Heart left ventricle (tissue), 16 donors: ENCODE measurements around the gene C15orf39. TPM values are rescaled to one million over a fixed set of nuclear protein-coding genes. Genes with fewer than 3 reads are reported as not detected.
"Not testable (repeated sequence)": the region's sequence is repeated elsewhere in the genome, so short reads cannot be mapped to it uniquely, and the experiment has no call there.

Experiments used
- ATAC-seq, 4 donors: fragments of 200-7000 bp; cut with Tn5 transposase; one replicate each; pipeline ENCODE4 v1.9.1; 2020 to 2022; ENCODE audit warnings: moderate library complexity in 4 of 4, mild to moderate bottlenecking in 3 of 4, moderate number of reproducible peaks in 1 of 4
- DNase-seq, 5 donors: peaks; one replicate each; pipeline ENCODE4 v3.0.0-alpha.2; 2020
- H3K27ac ChIP-seq, 12 donors: fragments of 200-600 bp; sonication (generic) in 4 of 12; one replicate each; pipeline versions ENCODE4 v1.5.0 to v1.8.0; 2016 to 2022; ENCODE audit warnings: mild to moderate bottlenecking in 2 of 12
- H3K27me3 ChIP-seq, 9 donors: fragments of 200-600 bp; sonication (generic) in 2 of 9; one replicate each; pipeline versions ENCODE4 v1.5.1 to v1.8.0; 2016 to 2022; ENCODE audit warnings: mild to moderate bottlenecking in 3 of 9
- H3K36me3 ChIP-seq, 9 donors: fragments of 200-600 bp; sonication (generic) in 2 of 9; one replicate each; pipeline versions ENCODE4 v1.5.0 to v1.8.0; 2018 to 2022; ENCODE audit warnings: mild to moderate bottlenecking in 2 of 9
- H3K4me1 ChIP-seq, 12 donors: fragments of 200-600 bp; sonication (generic) in 4 of 12; one replicate each; pipeline versions ENCODE4 v1.5.0 to v1.8.0; 2016 to 2022; ENCODE audit warnings: mild to moderate bottlenecking in 3 of 12
- H3K4me3 ChIP-seq, 12 donors: fragments of 200-600 bp; sonication (generic) in 4 of 12; one replicate each; pipeline versions ENCODE4 v1.5.0 to v1.8.0; 2017 to 2022; ENCODE audit warnings: mild to moderate bottlenecking in 9 of 12, moderate library complexity in 4 of 12
- H3K9me3 ChIP-seq, 12 donors: fragments of 200-600 bp; sonication (generic) in 4 of 12; one replicate each; pipeline versions ENCODE4 v1.5.0 to v1.8.0; 2016 to 2022; ENCODE audit warnings: mild to moderate bottlenecking in 1 of 12
- WGBS, 4 donors: extraction: QIAGEN DNeasy Blood & Tissue Kit in 2 of 4; methylation state at CpG; one replicate each; pipeline versions ENCODE4 v1.1.5 to v1.1.7; 2013 to 2018; 5-methylcytosine and 5-hydroxymethylcytosine counted together
- intact Hi-C, 10 donors: fragments of 100-400 bp; cut with DNase I; formaldehyde crosslinking; loops; one replicate each; pipeline versions ENCODE4 v1.11.1 to v1.14.2; 2022
- polyA plus RNA-seq, 2 donors: library from polyadenylated mRNA; stranded (reverse); fragments of 200-250 nt; gene quantifications; one replicate each; pipeline ENCODE4 v1.2.3, GENCODE V29; 2013
- total RNA-seq, 9 donors: library from RNA; depleted of rRNA in 2 of 9; stranded (reverse); fragments of >200 nt in 2 of 9; fragmentation: NEBNext Ultra II Directional in 3 of 9; extraction: Animal tissue kit (Norgen Biotek cat#: 25700) in 3 of 9; gene quantifications; one replicate each; pipeline versions ENCODE4 v1.1.0 to v1.2.4, GENCODE V29; 2016 to 2023
- donor health status: ischemic (EF 13 %, LVEDD 7.1; RV severe dilation, severe dysfunction).
- donor health status: healthy with polysubstance abuse.
- donor health status: DM: no; HTN: yes; CAD: no.
- donor health status: DM: no; HTN: no; CAD: no.
- donor health status: ischemic (EF 25% LVEDD 6.9; RV normal size, moderate dysfunction).
- donor health status: ischemic (EF 25% LVEDD 5.7; RV mildly dilated, moderate dysfunction).
- donor health status: healthy.
- donor health status: DM: yes; HTN: yes; CAD: no.
- donor health status: ischemic (EF 35%, LVEDD 5.7; RV mildly dilated, moderate dysfunction).
- donor health status: nonischemic (EF 11% LVEDD 7.7; RV severe dilation, severe dysfunction).
- donor health status: DM: yes; HTN: yes; CAD: no.
- donor health status: PGD.
- donor health status: ischemic (EF 29% LVEDD 5.4; RV normal size, mild dysfunction).
- donor health status: nonischemic (EF 23%, LVEDD 6.1; RV moderate dilation, normal function).

Gene C15orf39
- total and polyA plus RNA-seq, 11 donors: 6.5 to 26.1 (median 13.6) TPM

GRCh38 chr15:75258620-75259343, 57.1 kb downstream of the C15orf39 start:
- H3K27ac ChIP-seq, H3K9me3 ChIP-seq, ATAC-seq, DNase-seq, H3K4me3 ChIP-seq, H3K36me3 ChIP-seq, H3K27me3 ChIP-seq, H3K4me1 ChIP-seq, intact Hi-C loops: not testable (repeated sequence)
- WGBS, 4 donors: 71 to 85% (median 77%) methylated on average over 7 to 12 of the region's 16 CpGs

GRCh38 chr15:75259873-75260272, 58.2 kb downstream of the C15orf39 start:
- H3K27ac ChIP-seq, DNase-seq, ATAC-seq, intact Hi-C loops, H3K9me3 ChIP-seq, H3K36me3 ChIP-seq, H3K4me3 ChIP-seq, H3K4me1 ChIP-seq, H3K27me3 ChIP-seq: not testable (repeated sequence)
- WGBS, 4 donors: no CpG with 5 or more reads among the region's 3 CpGs

Other genes starting within 250 kb of the C15orf39 start
- gene RPP25, start 245.1 kb upstream of the C15orf39 start, total RNA-seq: 1 to 10 TPM; 1.1 to 5.8 (median 2.1) TPM
- gene RPP25, start 245.1 kb upstream of the C15orf39 start, polyA plus RNA-seq: 1 to 10 TPM; 1.6 to 4.0 TPM
- gene SCAMP5, start 206.3 kb upstream of the C15orf39 start, total RNA-seq: 1 to 10 TPM; 1.7 to 7.1 (median 4.2) TPM
- 1 to 10 TPM in 1 of 2 donors, under 1 TPM in 1; 0.91 to 7.4 TPM for gene SCAMP5, start 206.3 kb upstream of the C15orf39 start, polyA plus RNA-seq
- 10 to 100 TPM in 2 of 9 donors, 1 to 10 TPM in 7; 3.6 to 13.0 (median 4.9) TPM for gene PPCDC, start 178.3 kb upstream of the C15orf39 start, total RNA-seq
- gene PPCDC, start 178.3 kb upstream of the C15orf39 start, polyA plus RNA-seq: 1 to 10 TPM; 8.2 to 9.3 TPM
- not detected for gene GOLGA6C, start 56.5 kb downstream of the C15orf39 start, total RNA-seq
- not detected for gene GOLGA6C, start 56.5 kb downstream of the C15orf39 start, polyA plus RNA-seq
- not detected for gene GOLGA6D, start 81.0 kb downstream of the C15orf39 start, total RNA-seq
- gene GOLGA6D, start 81.0 kb downstream of the C15orf39 start, polyA plus RNA-seq: not detected
- gene COMMD4, start 134.2 kb downstream of the C15orf39 start, total RNA-seq: 10 to 100 TPM; 23.9 to 66.9 (median 35.7) TPM
- 10 to 100 TPM; 51.5 to 53.7 TPM for gene COMMD4, start 134.2 kb downstream of the C15orf39 start, polyA plus RNA-seq
- 10 to 100 TPM in 2 of 9 donors, 1 to 10 TPM in 7; 3.8 to 15.3 (median 8.1) TPM for gene NEIL1, start 145.2 kb downstream of the C15orf39 start, total RNA-seq
- 10 to 100 TPM in 1 of 2 donors, 1 to 10 TPM in 1; 4.4 to 13.9 TPM for gene NEIL1, start 145.2 kb downstream of the C15orf39 start, polyA plus RNA-seq
- gene MAN2C1, start 166.7 kb downstream of the C15orf39 start, total RNA-seq: 100 to 1,000 TPM in 6 of 9 donors, 10 to 100 TPM in 3; 68.0 to 130 (median 111) TPM
- 100 to 1,000 TPM in 1 of 2 donors, 10 to 100 TPM in 1; 61.3 to 150 TPM for gene MAN2C1, start 166.7 kb downstream of the C15orf39 start, polyA plus RNA-seq
- 10 to 100 TPM; 17.1 to 43.5 (median 31.8) TPM for gene SIN3A, start 249.8 kb downstream of the C15orf39 start, total RNA-seq
- gene SIN3A, start 249.8 kb downstream of the C15orf39 start, polyA plus RNA-seq: 10 to 100 TPM in 1 of 2 donors, 1 to 10 TPM in 1; 5.6 to 17.7 TPM